GM23338 (cell line): ENCODE measurements around the gene SND1. TPM values are rescaled to one million over a fixed set of nuclear protein-coding genes. Genes with fewer than 3 reads are reported as not detected.

Experiments
- ATAC-seq: fragments of 200-7000 bp; cut with Tn5 transposase; 3 replicates; pipeline ENCODE4 v1.9.1; 2020
- DNase-seq: peaks from one replicate; pipeline ENCODE4 v3.0.0-alpha.2; 2015; ENCODE audit warnings: low spot score
- H2AFZ ChIP-seq: fragments of 200-600 bp; sonication (generic); 2 replicates; pipeline ENCODE4 v1.8.0; 2016; ENCODE audit warnings: antibody characterized with exemption, mild to moderate bottlenecking, moderate library complexity
- H3F3A ChIP-seq: fragments of 200-600 bp; sonication (generic); replicated peaks from 2 replicates; pipeline ENCODE4 v1.8.0; 2017; ENCODE audit warnings: antibody characterized with exemption, mixed run types, low read depth
- H3K27ac ChIP-seq: fragments of 200-600 bp; sonication (generic); 2 replicates; pipeline ENCODE4 v1.6.1; 2016; ENCODE audit warnings: low read depth
- H3K27me3 ChIP-seq: fragments of 200-600 bp; sonication (generic); 2 replicates; pipeline ENCODE4 v1.8.0; 2016; ENCODE audit warnings: mild to moderate bottlenecking, mixed run types, moderate library complexity; ENCODE audit not compliant: insufficient read depth
- H3K36me3 ChIP-seq: fragments of 200-600 bp; sonication (generic); 2 replicates; pipeline ENCODE4 v1.8.0; 2016; ENCODE audit warnings: mild to moderate bottlenecking; ENCODE audit not compliant: insufficient read depth
- H3K4me1 ChIP-seq: fragments of 200-600 bp; sonication (generic); 2 replicates; pipeline ENCODE4 v1.8.0; 2016; ENCODE audit warnings: mild to moderate bottlenecking, moderate library complexity; ENCODE audit not compliant: insufficient read depth
- H3K4me2 ChIP-seq: fragments of 200-600 bp; sonication (generic); 2 replicates; pipeline ENCODE4 v1.7.1; 2017; ENCODE audit warnings: mixed run types
- H3K4me3 ChIP-seq: fragments of 200-600 bp; sonication (generic); 2 replicates; pipeline ENCODE4 v1.6.1; 2016; ENCODE audit warnings: mixed run types
- H3K79me2 ChIP-seq: fragments of 200-600 bp; sonication (generic); replicated peaks from 2 replicates; pipeline ENCODE4 v1.8.0; 2017; ENCODE audit warnings: mild to moderate bottlenecking; ENCODE audit not compliant: insufficient read depth
- H3K9me2 ChIP-seq: fragments of 200-600 bp; sonication (generic); 2 replicates; pipeline ENCODE4 v1.8.0; 2017; ENCODE audit not compliant: insufficient read depth
- H4K20me1 ChIP-seq: fragments of 200-600 bp; sonication (generic); replicated peaks from 2 replicates; pipeline ENCODE4 v1.8.0; 2017; ENCODE audit warnings: mild to moderate bottlenecking; ENCODE audit not compliant: insufficient read depth
- H3K27ac Mint-ChIP-seq: 2 replicates; pipeline ENCODE4 v1.8.0; 2020; ENCODE audit warnings: inconsistent platforms, mild to moderate bottlenecking, moderate library complexity, mixed read lengths
- H3K27me3 Mint-ChIP-seq: 3 replicates; pipeline ENCODE4 v1.8.0; 2022; ENCODE audit warnings: low read depth, mild to moderate bottlenecking, moderate library complexity, mixed read lengths, inconsistent platforms; ENCODE audit not compliant: insufficient read depth, poor library complexity
- H3K36me3 Mint-ChIP-seq: 3 replicates; pipeline ENCODE4 v1.8.0; 2021; ENCODE audit warnings: low read depth, mild to moderate bottlenecking, inconsistent platforms, moderate library complexity, mixed read lengths
- H3K4me1 Mint-ChIP-seq: 3 replicates; pipeline ENCODE4 v1.8.0; 2020; ENCODE audit warnings: mild to moderate bottlenecking, inconsistent platforms, mixed read lengths
- H3K4me3 Mint-ChIP-seq: 3 replicates; pipeline ENCODE4 v1.8.0; 2021; ENCODE audit warnings: moderate library complexity, mild to moderate bottlenecking, inconsistent platforms, mixed read lengths
- H3K9me3 Mint-ChIP-seq: 3 replicates; pipeline ENCODE4 v1.8.0; 2020; ENCODE audit warnings: moderate library complexity, mild to moderate bottlenecking, inconsistent platforms, mixed read lengths
- CREB1 ChIP-seq: fragments of 250-450 bp; sonication (Bioruptor Pico); IDR thresholded peaks from 2 replicates; pipeline ENCODE4 v1.5.0; 2020; ENCODE audit warnings: low read depth, mild to moderate bottlenecking, moderate library complexity
- EZH2 ChIP-seq: fragments of 200-600 bp; sonication (generic); IDR thresholded peaks from one replicate; pipeline ENCODE4 v1.8.0; 2017; ENCODE audit warnings: antibody characterized with exemption, mild to moderate bottlenecking, low read depth; ENCODE audit not compliant: unreplicated experiment
- EZH2phosphoT487 ChIP-seq: fragments of 200-600 bp; sonication (generic); IDR thresholded peaks from one replicate; pipeline ENCODE4 v1.8.1; 2018; ENCODE audit warnings: antibody characterized with exemption; ENCODE audit not compliant: unreplicated experiment
- JUNB ChIP-seq: IDR thresholded peaks from one replicate; pipeline ENCODE4 v1.6.1; 2016; ENCODE audit warnings: antibody characterized with exemption; ENCODE audit not compliant: unreplicated experiment
- STAT1 ChIP-seq: IDR thresholded peaks from one replicate; pipeline ENCODE4 v1.6.1; 2016; ENCODE audit warnings: antibody characterized with exemption; ENCODE audit not compliant: unreplicated experiment
- ZNF114 ChIP-seq: fragments of 250-450 bp; sonication (Bioruptor Pico); IDR thresholded peaks from 2 replicates; pipeline ENCODE4 v1.5.0; 2020; ENCODE audit warnings: mild to moderate bottlenecking, moderate library complexity
- polyA plus RNA-seq: library from polyadenylated mRNA; unstranded; fragments of >200 nt; fragmentation: Nextera tagmentation; extraction: Ambion mirVana; gene quantifications from 2 replicates; pipeline ENCODE4 v1.2.1, GENCODE V29; 2016
- total RNA-seq: library from RNA; depleted of rRNA; stranded (reverse); fragments of >200 nt; shearing (Covaris generic); gene quantifications from 2 replicates; pipeline ENCODE4 v1.2.3, GENCODE V29; 2014
- TF ChIP-seq, protein P1 (sequence below): fragments of 250-450 bp; sonication (Bioruptor Pico); IDR thresholded peaks from 2 replicates; pipeline ENCODE4 v1.5.0; 2020; ENCODE audit warnings: mild to moderate bottlenecking, moderate library complexity
- TF ChIP-seq, protein P2 (sequence below): IDR thresholded peaks from 2 replicates; pipeline ENCODE4 v1.6.1; 2016; ENCODE audit warnings: antibody characterized with exemption

SND1 gene
- total and polyA plus RNA-seq, 2 experiments from 2014 or later = 107 to 254 TPM

DNA sequence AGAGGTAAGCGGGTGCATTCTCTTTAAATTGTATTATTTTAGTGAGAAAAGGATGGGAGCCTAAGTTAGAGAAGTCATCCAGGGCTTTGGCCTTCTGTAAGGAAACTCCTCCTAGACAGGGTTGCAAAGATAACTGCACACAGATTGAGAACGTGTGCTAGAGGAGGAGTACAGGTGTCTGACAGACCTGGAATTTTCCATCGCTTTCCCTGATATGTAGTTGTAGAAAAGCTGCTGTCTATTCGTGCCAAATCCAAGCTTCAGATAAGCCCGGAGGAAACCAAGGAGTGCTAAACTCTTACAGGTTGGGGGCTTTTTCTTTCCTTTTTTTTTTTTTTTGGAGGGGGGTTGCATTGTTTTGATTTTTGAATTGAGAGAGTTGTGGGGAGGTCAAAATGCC lies 356.1 kb downstream of the SND1 start (continued):
- TF ChIP-seq, protein P1, sequence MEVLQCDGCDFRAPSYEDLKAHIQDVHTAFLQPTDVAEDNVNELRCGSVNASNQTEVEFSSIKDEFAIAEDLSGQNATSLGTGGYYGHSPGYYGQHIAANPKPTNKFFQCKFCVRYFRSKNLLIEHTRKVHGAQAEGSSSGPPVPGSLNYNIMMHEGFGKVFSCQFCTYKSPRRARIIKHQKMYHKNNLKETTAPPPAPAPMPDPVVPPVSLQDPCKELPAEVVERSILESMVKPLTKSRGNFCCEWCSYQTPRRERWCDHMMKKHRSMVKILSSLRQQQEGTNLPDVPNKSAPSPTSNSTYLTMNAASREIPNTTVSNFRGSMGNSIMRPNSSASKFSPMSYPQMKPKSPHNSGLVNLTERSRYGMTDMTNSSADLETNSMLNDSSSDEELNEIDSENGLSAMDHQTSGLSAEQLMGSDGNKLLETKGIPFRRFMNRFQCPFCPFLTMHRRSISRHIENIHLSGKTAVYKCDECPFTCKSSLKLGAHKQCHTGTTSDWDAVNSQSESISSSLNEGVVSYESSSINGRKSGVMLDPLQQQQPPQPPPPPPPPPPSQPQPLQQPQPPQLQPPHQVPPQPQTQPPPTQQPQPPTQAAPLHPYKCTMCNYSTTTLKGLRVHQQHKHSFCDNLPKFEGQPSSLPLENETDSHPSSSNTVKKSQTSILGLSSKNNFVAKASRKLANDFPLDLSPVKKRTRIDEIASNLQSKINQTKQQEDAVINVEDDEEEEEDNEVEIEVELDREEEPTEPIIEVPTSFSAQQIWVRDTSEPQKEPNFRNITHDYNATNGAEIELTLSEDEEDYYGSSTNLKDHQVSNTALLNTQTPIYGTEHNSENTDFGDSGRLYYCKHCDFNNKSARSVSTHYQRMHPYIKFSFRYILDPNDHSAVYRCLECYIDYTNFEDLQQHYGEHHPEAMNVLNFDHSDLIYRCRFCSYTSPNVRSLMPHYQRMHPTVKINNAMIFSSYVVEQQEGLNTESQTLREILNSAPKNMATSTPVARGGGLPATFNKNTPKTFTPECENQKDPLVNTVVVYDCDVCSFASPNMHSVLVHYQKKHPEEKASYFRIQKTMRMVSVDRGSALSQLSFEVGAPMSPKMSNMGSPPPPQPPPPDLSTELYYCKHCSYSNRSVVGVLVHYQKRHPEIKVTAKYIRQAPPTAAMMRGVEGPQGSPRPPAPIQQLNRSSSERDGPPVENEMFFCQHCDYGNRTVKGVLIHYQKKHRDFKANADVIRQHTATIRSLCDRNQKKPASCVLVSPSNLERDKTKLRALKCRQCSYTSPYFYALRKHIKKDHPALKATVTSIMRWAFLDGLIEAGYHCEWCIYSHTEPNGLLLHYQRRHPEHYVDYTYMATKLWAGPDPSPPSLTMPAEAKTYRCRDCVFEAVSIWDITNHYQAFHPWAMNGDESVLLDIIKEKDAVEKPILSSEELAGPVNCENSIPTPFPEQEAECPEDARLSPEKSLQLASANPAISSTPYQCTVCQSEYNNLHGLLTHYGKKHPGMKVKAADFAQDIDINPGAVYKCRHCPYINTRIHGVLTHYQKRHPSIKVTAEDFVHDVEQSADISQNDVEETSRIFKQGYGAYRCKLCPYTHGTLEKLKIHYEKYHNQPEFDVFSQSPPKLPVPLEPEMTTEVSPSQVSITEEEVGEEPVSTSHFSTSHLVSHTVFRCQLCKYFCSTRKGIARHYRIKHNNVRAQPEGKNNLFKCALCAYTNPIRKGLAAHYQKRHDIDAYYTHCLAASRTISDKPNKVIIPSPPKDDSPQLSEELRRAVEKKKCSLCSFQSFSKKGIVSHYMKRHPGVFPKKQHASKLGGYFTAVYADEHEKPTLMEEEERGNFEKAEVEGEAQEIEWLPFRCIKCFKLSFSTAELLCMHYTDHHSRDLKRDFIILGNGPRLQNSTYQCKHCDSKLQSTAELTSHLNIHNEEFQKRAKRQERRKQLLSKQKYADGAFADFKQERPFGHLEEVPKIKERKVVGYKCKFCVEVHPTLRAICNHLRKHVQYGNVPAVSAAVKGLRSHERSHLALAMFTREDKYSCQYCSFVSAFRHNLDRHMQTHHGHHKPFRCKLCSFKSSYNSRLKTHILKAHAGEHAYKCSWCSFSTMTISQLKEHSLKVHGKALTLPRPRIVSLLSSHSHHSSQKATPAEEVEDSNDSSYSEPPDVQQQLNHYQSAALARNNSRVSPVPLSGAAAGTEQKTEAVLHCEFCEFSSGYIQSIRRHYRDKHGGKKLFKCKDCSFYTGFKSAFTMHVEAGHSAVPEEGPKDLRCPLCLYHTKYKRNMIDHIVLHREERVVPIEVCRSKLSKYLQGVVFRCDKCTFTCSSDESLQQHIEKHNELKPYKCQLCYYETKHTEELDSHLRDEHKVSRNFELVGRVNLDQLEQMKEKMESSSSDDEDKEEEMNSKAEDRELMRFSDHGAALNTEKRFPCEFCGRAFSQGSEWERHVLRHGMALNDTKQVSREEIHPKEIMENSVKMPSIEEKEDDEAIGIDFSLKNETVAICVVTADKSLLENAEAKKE (CRISPR knock-in tag) = no peak
- no peak for TF ChIP-seq JUNB
- no peak for TF ChIP-seq STAT1
- TF ChIP-seq, protein P2, sequence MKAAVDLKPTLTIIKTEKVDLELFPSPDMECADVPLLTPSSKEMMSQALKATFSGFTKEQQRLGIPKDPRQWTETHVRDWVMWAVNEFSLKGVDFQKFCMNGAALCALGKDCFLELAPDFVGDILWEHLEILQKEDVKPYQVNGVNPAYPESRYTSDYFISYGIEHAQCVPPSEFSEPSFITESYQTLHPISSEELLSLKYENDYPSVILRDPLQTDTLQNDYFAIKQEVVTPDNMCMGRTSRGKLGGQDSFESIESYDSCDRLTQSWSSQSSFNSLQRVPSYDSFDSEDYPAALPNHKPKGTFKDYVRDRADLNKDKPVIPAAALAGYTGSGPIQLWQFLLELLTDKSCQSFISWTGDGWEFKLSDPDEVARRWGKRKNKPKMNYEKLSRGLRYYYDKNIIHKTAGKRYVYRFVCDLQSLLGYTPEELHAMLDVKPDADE = no peak

- ATAC-seq = no peak
- H3K36me3 ChIP-seq = no peaks in the 10 kb centered on the region; the same call in 1 of the 2 replicates
- H3K4me1 ChIP-seq = peaks cover 24% of the 10 kb centered on the region
- H3K27ac Mint-ChIP-seq = no peak overlapping the region
- H3K4me3 ChIP-seq = no peak overlapping the region
- H3K36me3 Mint-ChIP-seq = peaks cover 3% of the 10 kb centered on the region; the same call in 2 of the 3 replicates
- H3K4me2 ChIP-seq = no peak overlapping the region
- peaks cover 47% of the 10 kb centered on the region for H4K20me1 ChIP-seq
- H2AFZ ChIP-seq = no peak overlapping the region
- DNase-seq = no peak
- no peak overlapping the region for H3K4me3 Mint-ChIP-seq
- no peaks in the 10 kb centered on the region for H3K9me3 Mint-ChIP-seq
- H3K9me2 ChIP-seq = no peaks in the 10 kb centered on the region
- no peaks in the 10 kb centered on the region for H3F3A ChIP-seq
- no peak overlapping the region for H3K27ac ChIP-seq
- H3K4me1 Mint-ChIP-seq = peaks cover 42% of the 10 kb centered on the region
- peaks cover 12% of the 10 kb centered on the region; the same call in 1 of the 2 replicates for H3K79me2 ChIP-seq
- H3K27me3 Mint-ChIP-seq = peaks cover 17% of the 10 kb centered on the region
- H3K27me3 ChIP-seq = no peaks in the 10 kb centered on the region
- TF ChIP-seq CREB1 (CRISPR knock-in tag) (no peak), ZNF114 (CRISPR knock-in tag) (no peak), EZH2 (no peak), STAT1 (no peak), EZH2phosphoT487 (no peak)
- TF ChIP-seq, protein P1 (CRISPR knock-in tag) = no peak
These were observed 356.8 kb downstream of the SND1 start for GRCh38 chr7:128008744-128009143.
